Stimulated activated CD8-positive, alpha-beta memory T cell treated with anti-CD3 and anti-CD28 coated beads, Interleukin-2, amount 100 ng/mL, for 1 hour (primary cell): ENCODE measurements around the gene MRGPRD.
"Not testable (repeated sequence)": the region's sequence is repeated elsewhere in the genome, so short reads cannot be mapped to it uniquely, and the experiment has no call there.

ENCODE experiments used
- DNase-seq, 2 donors: peaks; one replicate each; pipeline ENCODE4 v3.0.0-alpha.2; 2020; ENCODE audit warnings: low read depth in 2 of 2

Gene MRGPRD

GRCh38 chr11:69005631-69006368, 25.0 kb upstream of the MRGPRD start:
- no peak for DNase-seq

GRCh38 chr11:69005183-69005630, 24.4 kb upstream of the MRGPRD start:
- no peak for DNase-seq

DNA sequence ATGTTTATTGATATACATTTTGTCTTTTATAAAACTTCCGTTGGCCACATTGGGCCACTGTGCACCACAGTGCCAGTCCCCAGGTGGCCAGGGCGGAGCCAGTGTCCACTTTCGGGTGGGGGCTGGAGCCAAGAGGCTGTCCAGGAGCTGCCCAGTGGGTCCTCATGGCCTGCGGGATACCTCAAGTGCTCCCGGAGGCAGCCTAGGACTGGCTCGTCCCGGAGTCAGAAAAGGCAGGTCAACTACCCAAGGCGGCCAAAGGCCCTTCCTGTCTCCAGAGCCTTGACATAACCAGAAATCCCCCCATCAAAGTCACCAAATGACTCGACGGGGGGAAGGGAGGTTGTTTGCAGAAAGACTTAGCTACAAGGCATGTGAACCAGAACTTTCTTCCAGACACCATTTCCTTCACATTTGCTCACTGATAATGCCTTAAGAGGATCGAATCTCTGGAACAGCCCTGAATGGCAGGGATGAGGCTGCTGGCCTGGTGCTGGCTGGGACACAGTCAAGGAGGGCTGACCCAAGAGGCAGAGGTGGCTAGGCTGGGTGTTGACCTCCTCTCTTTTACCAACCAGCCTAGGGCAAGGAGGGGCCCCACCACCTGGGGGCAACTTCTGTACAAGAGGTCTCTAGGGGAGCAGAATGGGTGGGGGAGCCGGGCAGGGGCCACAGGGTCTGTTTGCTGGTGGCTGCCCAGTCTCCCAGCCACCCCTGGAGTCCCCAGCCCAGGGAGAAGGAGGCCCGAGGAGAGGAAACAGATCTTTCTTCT, 23.8 kb upstream of the MRGPRD start:
- no peak for DNase-seq

- no peak for DNase-seq
Measured at GRCh38 chr11:69003866-69004367, 23.1 kb upstream of the MRGPRD start.

- DNase-seq: no peak
Measured at GRCh38 chr11:69003301-69003865, 22.6 kb upstream of the MRGPRD start.

GRCh38 chr11:69002570-69003231, 21.9 kb upstream of the MRGPRD start:
- DNase-seq: no peak

- DNase-seq: no peak
Measured at GRCh38 chr11:69002110-69002569, 21.4 kb upstream of the MRGPRD start.

- DNase-seq: no peak
Measured at GRCh38 chr11:69001243-69002081, 20.7 kb upstream of the MRGPRD start.

DNA sequence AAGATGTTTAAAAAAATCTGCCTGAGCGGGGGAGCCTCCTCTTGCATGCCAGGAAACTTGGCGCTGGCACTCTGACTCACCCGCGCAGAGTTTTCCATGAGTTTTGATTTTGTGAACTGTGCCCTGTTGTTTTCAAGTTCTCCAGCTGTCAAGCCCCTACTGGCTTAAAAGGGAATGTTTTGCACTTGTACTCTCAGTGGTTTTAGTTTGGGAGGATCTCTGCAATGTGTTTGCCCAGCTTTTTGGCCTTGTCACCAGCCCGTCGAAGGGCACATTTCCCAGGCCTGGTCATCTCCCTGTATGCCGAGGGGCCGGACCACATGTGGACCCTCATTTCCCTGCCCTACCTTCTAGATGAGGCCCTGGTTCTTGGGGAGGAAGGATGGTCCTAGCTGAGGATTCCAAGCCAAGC, 20.1 kb upstream of the MRGPRD start:
- DNase-seq: no peak

DNA sequence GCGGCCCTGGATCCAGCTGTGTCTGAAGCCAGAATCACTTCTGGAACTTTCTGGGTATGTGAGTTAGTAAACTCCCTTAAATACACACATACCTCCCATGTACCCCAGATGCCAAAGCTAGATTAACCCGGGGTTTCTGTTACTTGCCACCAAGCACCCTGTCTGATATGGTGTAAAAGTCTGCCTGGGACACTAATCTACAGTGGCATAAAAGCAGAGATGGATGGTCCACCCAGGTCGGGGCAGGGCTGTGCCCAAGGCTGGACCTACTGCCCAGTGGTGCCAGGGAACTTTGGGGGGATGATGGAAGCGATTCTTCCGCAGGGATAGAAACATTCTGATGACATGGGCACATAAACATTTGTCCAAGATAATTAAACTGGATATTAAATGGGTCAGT, 19.6 kb upstream of the MRGPRD start:
- no peak for DNase-seq

DNA sequence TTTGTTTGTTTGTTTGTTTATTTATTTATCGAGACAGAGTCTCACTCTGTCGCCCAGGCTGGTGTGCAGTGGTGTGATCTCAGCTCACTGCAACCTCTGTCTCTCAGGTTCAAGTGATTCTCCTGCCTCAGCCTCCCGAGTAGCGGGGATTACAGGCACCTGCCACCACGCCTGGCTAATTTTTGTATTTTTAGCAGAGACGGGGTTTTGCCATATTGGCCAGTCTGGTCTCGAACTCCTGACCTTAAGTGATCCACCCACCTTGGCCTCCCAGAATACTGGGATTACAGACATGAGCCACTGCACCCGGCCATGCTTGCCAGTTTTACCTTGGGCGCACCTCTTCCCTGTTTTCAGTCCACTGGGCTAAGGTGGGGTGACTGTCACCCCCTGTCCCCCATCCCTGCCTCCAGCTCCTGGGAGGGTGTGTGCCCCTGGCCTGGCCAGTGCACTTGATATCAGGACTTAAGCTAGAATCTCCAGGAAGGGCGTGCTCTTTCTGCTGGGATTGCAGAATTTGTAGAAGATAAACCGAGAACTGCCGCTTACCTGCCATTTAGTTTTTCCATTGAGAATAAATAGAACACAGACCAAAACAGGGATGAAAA, 19.1 kb upstream of the MRGPRD start:
- not testable (repeated sequence) for DNase-seq

- peak in 1 of 2 donors; percentile 4 for DNase-seq
Measured at GRCh38 chr11:68999093-68999747, 18.4 kb upstream of the MRGPRD start.

DNA sequence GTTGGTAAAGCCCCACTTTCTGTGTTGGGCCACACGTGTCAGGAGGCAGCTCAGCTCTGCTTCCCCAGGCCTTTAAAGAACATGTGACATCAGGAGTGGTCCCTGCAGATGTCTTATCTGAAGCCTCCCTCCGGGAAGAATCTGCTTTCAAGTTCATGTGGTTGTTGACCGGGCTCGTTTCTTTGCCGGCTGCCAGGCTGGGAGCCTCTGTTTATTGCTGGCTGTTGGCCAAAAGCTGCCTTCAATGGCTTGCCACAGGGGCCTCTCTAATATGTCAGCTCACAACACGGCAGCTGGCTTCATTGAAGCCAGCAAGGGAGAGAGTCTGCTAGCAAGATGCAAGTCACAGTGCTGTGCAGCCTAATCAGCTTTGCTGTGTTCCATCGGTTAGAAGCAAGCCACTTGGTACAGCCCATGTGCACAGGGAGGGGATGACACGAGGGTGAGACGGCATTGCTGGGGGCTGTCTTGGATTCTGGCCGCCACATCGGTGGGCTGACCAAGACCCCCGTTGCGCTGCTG, 17.7 kb upstream of the MRGPRD start:
- DNase-seq: no peak

DNA sequence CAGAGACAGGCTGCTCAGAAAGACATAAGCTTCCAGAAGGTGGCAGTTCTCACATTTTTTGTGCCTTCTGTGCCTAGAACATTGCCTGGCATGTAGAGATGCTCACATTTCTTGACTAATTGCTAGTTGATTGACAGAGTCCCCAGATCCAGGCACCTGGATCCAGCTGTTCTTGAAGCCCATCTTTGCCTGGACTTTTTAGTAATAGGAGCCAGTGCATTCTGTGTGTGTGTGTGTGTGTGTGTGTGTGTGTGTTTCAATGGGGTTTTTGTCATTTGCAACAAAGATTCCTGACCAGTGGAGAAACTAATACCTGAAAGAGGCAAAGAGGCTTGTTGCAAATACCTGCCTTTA, 17.2 kb upstream of the MRGPRD start:
- DNase-seq: no peak

- no peak for DNase-seq
Measured at GRCh38 chr11:68997124-68997994, 16.6 kb upstream of the MRGPRD start.

DNA sequence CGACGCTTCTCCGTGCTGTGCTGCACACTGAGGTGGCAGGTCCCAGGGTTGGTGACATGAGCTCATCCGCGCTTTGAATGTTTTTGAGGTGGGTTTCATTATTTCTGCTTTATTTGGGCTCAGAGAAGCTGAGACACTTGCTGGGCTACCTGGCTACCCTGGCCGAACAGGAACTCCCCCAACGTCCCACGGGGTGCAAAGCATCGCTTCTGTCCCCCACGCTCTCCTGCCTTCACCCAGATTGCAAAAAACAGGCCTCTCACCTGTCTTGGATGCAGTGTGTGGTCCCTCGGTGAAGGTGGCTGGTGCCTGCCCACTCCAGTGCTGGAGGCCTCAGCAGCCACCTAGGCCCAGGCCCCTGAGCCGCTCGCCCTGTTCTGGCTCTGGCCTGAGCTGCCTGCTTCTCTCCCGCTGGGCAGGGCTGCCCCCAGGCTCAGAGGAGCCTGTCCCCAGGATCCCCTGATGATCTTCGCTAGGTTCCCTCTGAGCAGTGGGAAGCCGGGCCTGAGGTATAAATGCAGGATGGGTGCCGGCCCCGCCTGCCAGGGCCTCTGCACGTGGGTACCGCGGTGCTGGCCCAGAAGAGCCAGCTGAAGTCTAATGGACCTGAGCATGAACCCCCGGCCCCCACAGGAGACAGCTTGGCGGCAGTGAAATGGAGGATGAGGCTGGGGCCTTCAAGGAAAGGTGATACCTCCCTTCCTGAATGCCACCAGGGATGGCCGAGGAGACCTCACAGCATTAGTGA, 15.8 kb upstream of the MRGPRD start:
- DNase-seq: no peak

- no peak for DNase-seq
Measured at GRCh38 chr11:68994894-68995285, 14.1 kb upstream of the MRGPRD start.
